Measurements from ENCODE around the gene FUT7.

Gene FUT7

GRCh38 chr9:137030538-137031527 lies 1.1 kb downstream of the FUT7 start:
- no peak for DNase-seq

- DNase-seq = no peak
Measured at GRCh38 chr9:137030006-137030405, 1.9 kb downstream of the FUT7 start.

- DNase-seq = peak; percentile 88
Measured at GRCh38 chr9:137029058-137029936, 2.6 kb downstream of the FUT7 start.

GRCh38 chr9:137028263-137029057 lies 3.4 kb downstream of the FUT7 start:
- no peak for DNase-seq

GRCh38 chr9:137027369-137028262 lies 4.3 kb downstream of the FUT7 start, which contains the start of gene ABCA2:
TSS of gene ABCA2 (minus strand) at chr9:137028237. CDS start at chr9:137028140, 97 bp downstream.
- no peak for DNase-seq

GRCh38 chr9:137026828-137027227 lies 5.1 kb downstream of the FUT7 start:
- no peak for DNase-seq

GRCh38 chr9:137026384-137026783 lies 5.5 kb downstream of the FUT7 start:
- DNase-seq = no peak

- no peak for DNase-seq
Measured at GRCh38 chr9:137025517-137025966, 6.3 kb downstream of the FUT7 start.

- DNase-seq = no peak
Measured at GRCh38 chr9:137023583-137023991, 8.3 kb downstream of the FUT7 start.

- no peak for DNase-seq
Measured at GRCh38 chr9:137023157-137023556, 8.7 kb downstream of the FUT7 start.

- DNase-seq = no peak
Measured at GRCh38 chr9:137022662-137023008, 9.3 kb downstream of the FUT7 start.

GRCh38 chr9:137021979-137022661 lies 9.8 kb downstream of the FUT7 start:
- DNase-seq = peak; percentile 89

- DNase-seq = no peak
Measured at GRCh38 chr9:137021568-137021978, 10.3 kb downstream of the FUT7 start.

- no peak for DNase-seq
Measured at GRCh38 chr9:137020771-137021567, 10.9 kb downstream of the FUT7 start.

- DNase-seq = no peak
Measured at GRCh38 chr9:137019891-137020683, 11.8 kb downstream of the FUT7 start.

GRCh38 chr9:137018761-137019559 lies 12.9 kb downstream of the FUT7 start:
- no peak for DNase-seq

- DNase-seq = no peak
Measured at GRCh38 chr9:137017791-137018497, 13.9 kb downstream of the FUT7 start.

GRCh38 chr9:137017071-137017470 lies 14.8 kb downstream of the FUT7 start:
- DNase-seq = no peak
